Measurements from ENCODE around the gene STARD13. TPM values are rescaled to one million over a fixed set of nuclear protein-coding genes. Genes with fewer than 3 reads are reported as not detected.

STARD13 gene
- total RNA-seq, 1 experiment from 2014 or later, result 4.1 TPM

DNA sequence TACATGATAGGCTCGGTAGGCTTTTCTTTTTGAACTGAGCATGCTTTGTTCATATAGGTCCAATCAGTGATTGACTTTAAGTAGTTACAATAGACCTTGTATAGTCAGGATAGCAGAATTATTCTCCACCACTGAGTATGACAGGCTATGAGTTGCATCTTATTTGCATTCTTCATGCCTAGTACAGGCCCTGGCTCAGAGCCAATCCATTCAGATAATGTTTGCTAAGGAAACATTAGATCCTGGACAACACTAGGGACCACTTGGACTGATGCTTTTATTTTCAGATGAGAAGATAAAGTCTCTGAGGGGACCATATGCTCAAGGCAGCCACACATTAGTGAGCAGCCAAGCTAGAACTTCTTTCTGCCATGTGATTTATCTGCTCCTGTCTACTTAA is 135.4 kb downstream of the STARD13 start (continued):
- TF ChIP-seq, protein P1, sequence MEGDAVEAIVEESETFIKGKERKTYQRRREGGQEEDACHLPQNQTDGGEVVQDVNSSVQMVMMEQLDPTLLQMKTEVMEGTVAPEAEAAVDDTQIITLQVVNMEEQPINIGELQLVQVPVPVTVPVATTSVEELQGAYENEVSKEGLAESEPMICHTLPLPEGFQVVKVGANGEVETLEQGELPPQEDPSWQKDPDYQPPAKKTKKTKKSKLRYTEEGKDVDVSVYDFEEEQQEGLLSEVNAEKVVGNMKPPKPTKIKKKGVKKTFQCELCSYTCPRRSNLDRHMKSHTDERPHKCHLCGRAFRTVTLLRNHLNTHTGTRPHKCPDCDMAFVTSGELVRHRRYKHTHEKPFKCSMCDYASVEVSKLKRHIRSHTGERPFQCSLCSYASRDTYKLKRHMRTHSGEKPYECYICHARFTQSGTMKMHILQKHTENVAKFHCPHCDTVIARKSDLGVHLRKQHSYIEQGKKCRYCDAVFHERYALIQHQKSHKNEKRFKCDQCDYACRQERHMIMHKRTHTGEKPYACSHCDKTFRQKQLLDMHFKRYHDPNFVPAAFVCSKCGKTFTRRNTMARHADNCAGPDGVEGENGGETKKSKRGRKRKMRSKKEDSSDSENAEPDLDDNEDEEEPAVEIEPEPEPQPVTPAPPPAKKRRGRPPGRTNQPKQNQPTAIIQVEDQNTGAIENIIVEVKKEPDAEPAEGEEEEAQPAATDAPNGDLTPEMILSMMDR (IDR thresholded peaks at IDR 0.05 in 2 of 3, conservative IDR thresholded peaks at IDR 0.05 in 1 of 3; ENCODE audit: borderline replicate concordance in 1 of 3, insufficient read depth in 1 of 3, low read depth in 2 of 3, low read length in 2 of 3), result no peak
- TF ChIP-seq EGR1 (IDR thresholded peaks at IDR 0.05; ENCODE audit: low read depth) (no peak), SIN3A (IDR thresholded peaks at IDR 0.05; ENCODE audit: low read depth) (no peak), ZNF274 (IDR thresholded peaks at IDR 0.05; ENCODE audit: low read depth, low read length) (no peak), POLR2AphosphoS5 (IDR thresholded peaks at IDR 0.05; ENCODE audit: low read depth, low read length) (no peak)

DNA sequence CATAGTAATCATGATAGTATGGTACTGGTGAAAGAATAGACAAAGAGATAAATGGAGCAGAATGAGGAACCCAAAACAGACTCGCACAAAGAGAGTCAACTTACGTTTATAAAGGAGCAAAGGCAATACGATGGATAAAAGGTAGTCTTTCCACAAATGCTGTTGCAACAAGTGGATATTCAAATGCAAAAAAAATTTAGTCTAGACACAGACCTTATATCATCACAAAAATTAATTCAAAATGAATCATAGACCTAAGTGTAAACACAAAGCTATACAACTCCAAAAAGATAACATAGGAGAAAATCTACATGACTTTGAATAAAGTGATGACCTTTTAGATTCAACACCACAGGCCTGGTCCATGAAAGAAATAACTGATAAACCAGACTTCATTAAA is 137.7 kb downstream of the STARD13 start:
- ChIA-PET RAD21 (ENCODE audit: low non-redundant PET in 1 of 2, low total read pairs in 2 of 2, uncharacterized antibody in 2 of 2, unreplicated experiment in 2 of 2) (no interaction called here), CTCF (no interaction called here), POLR2A (no interaction called here)
- Histone ChIP-seq H3K79me2 (ENCODE audit: insufficient read depth, low read length) (no peaks in the 10 kb centered on the region), H3K36me3 (ENCODE audit: control insufficient read depth in 1 of 2, insufficient read depth in 2 of 2, low read length in 2 of 2) (no peaks in the 10 kb centered on the region), H3K4me1 (ENCODE audit: control insufficient read depth in 1 of 2, insufficient read depth in 2 of 2, low read length in 2 of 2) (no peaks in the 10 kb centered on the region), H3K9ac (ENCODE audit: low read length) (no peak overlapping the region), H3K27me3 (ENCODE audit: insufficient read depth, low read length) (no peaks in the 10 kb centered on the region), H4K20me1 (ENCODE audit: insufficient read depth) (no peaks in the 10 kb centered on the region), H3K4me3 (replicated peaks in 1 of 2; ENCODE audit: low read depth in 1 of 2, low read length in 2 of 2) (no peak overlapping the region), H3K9me3 (ENCODE audit: control insufficient read depth in 1 of 2, insufficient read depth in 1 of 2, low read depth in 1 of 2, low read length in 2 of 2) (no peaks in the 10 kb centered on the region), H2AFZ (ENCODE audit: low read depth, low read length, poor library complexity, severe bottlenecking) (no peak overlapping the region), H3K4me2 (ENCODE audit: low read length) (no peak overlapping the region), H3K9me2 (ENCODE audit: insufficient read depth) (peaks cover 3% of the 10 kb centered on the region; the same call in 1 of the 2 replicates), H3K27ac (ENCODE audit: low read depth, low read length) (no peak overlapping the region)
- no TSS peak for BruUV-seq (replicated peaks)
- intact Hi-C loops (cut with micrococcal nuclease), result no loop called here
- TF ChIP-seq POLR2A (IDR thresholded peaks at IDR 0.05; ENCODE audit: borderline replicate concordance, extremely low read depth, insufficient read depth, insufficient read length), result no peak
- ATAC-seq (no peak), DNase-seq (ENCODE audit: low read depth, low spot score) (no peak)
